GM18520 (cell line): ENCODE measurements around the gene LRRC7.
"Not testable (repeated sequence)": the region's sequence is repeated elsewhere in the genome, so short reads cannot be mapped to it uniquely, and the experiment has no call there.

Source experiments
- ATAC-seq: cut with Tn5 transposase; IDR thresholded peaks from one replicate; pipeline ENCODE4 v1.9.1; 2021; ENCODE audit not compliant: unreplicated experiment

Gene LRRC7

GRCh38 chr1:69693921-69694675 lies 126.4 kb downstream of the LRRC7 start:
- no peak for ATAC-seq

- no peak for ATAC-seq
Observed at GRCh38 chr1:69697340-69697739, 129.6 kb downstream of the LRRC7 start.

DNA sequence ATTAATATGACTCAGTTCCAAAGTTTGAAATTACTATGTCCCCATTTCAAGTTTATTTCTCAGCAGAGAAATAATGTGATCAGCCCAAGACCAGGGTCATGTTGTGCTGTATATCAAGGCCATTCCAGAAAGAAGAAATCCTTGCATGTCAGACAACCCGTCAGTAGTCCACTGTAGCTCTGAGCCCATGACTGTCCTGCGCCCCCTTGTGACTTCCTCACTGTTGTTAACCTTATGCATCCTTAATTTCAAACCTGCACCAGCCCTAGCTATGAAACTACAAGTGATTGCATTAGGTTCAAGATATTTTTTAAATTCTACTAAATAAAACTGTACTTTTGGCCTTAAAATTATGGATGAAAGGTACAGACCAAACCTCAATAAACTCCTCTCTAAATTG lies 133.0 kb downstream of the LRRC7 start:
- ATAC-seq = no peak

- no peak for ATAC-seq
Observed at GRCh38 chr1:69702085-69702484, 134.4 kb downstream of the LRRC7 start.

GRCh38 chr1:69706473-69706872 lies 138.8 kb downstream of the LRRC7 start:
- no peak for ATAC-seq

DNA sequence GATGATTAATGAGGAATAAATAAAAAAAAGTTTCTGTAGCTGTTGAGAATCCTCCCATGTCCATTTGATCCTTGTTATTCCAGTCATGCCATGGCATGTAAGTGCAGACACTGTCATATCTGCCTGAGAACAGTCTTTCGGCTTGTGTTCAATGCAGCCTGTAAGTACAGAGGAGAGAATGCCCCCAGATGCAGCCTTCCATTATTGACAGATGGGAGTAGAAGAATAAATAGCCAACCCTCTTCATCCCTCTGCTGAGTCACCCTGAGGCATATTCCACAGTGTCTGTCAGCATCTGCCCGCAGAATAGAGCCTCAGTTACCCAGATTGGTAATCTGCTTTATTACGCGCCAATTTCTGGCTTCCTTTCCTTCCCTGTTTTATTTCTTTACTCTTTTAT lies 139.4 kb downstream of the LRRC7 start:
- ATAC-seq = no peak

DNA sequence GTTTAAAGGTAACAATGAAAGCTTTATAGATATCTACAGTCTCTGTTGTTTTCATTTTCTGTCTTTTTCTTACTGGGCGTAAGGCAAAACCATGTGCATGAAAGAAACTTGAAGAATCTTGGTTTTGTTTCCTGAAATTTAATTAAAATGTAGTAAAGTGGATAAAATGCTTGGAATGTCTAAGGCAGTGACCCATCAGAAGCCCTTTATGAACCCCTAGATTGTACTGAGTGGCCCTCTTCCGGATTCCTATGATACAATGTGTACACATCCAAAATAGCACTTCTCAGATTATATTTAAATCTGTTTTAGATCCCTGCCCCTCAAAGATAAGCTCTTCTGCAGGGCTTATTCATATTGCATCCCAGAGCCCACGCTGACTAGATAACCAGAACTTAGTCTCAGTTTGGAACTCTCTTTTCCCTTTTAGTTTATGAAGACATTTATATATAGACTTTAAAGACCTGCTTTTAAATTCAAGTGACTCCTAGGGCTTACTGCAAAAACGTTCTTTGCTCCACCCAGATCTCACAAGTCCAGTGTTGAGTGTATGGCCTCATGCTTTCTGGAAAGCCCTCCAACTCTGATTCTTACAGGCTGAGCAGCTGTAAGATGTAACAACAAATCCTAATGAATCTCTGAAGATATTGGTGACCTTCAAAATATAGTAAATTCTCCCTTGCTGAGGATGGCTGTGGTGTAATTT lies 142.9 kb downstream of the LRRC7 start:
- no peak for ATAC-seq

- no peak for ATAC-seq
Observed at GRCh38 chr1:69711190-69711930, 143.6 kb downstream of the LRRC7 start.

DNA sequence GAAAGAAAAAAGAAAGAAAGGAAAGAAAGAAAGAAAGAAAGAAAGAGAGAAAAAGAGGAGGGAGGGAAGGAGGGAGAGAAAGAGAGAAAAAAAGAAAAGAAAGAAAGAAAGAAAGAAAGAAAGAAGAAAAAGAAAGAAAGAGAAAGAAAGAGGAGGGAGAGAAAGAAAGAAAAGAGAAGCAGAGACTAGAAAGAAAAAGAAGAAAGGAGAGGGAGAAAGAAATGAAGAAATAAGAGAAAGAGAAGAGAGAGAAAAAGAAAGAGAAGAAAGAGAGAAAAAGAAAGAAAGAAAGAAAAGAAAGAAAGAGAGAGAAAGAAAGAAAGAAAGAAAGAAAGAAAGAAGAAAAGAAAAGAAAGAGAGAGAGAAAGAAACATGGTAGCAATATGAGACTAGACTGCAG lies 150.1 kb downstream of the LRRC7 start:
- ATAC-seq = not testable (repeated sequence)

- ATAC-seq = no peak
Observed at GRCh38 chr1:69728206-69728605, 160.5 kb downstream of the LRRC7 start.

- ATAC-seq = no peak
Observed at GRCh38 chr1:69733061-69733460, 165.3 kb downstream of the LRRC7 start.

DNA sequence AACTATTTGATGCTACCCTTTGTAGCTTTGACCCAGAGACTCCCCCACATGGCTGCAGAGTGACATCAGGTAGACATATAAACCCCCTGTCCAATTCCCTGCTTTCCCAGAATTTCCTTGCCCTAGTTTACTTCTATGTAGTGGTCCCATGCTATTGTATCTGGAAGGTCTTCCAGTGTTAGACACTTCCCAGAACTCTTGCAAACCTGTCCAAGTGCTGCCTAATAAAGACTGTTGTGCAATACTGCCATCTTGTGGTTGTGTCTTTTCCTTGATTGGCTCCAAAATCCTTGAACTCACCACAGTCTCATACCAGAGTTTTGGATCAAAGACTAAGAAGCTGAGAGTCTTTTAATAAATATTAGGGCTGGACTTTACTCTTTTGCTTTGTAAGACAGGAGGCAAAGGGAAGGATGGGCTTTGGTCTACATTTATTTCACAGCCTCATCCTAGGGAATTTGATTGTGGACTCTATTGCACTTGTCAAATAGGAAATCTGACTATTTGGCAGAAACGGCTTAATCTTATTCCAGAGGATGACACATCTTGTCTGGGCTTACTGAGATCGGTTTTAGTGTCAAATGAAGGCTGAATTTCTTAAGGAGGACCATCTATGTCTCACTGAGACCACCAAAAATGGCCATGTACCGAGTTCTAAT lies 169.9 kb downstream of the LRRC7 start:
- peak; percentile 46 for ATAC-seq

DNA sequence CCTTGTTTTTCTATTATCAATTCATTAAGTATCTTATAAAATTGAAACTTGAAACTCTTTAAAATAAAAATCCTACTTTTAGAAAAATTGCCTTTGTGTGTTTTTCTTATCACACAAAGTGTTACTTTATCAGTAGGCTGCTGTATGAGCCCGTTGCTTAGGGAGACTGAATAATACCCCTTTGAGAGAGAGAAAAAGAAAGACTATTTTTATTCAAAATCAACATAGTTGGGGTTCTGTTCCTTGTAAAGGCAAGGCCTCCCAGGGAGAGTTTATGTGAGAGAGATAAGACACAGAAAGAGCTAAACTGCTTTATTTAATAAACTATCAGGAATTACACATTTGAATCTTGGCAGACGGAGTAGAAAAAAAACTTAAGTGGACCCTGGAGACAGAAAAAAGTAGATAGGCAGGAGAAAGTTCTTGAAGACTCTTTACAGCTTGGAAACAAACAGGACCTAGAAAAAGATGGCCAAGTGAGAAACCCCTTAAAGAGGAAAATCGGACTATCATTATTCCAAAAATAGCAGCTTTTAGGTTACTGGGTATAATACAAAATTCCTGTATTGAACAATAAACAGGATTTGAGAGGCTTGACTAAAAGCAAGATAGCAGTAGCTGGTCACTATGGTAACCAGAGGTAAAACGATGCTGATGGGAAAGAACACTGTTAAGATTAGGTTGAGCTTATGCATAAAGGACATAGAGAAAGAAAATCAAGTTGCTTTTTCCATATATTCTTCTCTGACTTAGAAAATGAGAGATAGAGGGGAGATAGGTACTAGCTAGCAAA lies 170.9 kb downstream of the LRRC7 start:
- no peak for ATAC-seq

DNA sequence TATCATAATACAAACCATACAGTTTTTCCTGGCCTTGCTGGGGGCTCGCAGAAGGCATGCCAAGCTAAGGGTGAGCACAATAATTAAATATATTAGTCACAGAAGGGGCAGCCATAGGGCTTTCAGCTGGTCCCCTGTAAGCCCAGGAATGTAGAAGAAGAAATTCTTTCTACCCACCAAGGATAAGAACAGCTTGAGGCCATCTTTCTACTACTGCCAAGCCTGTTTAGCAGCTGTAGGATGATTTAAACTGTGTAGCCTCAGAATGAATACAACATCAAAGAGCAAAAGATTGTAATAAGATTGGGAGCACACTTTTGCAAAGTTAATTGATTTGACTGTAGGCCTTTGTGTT lies 171.5 kb downstream of the LRRC7 start:
- no peak for ATAC-seq

- no peak for ATAC-seq
Observed at GRCh38 chr1:69743146-69743545, 175.4 kb downstream of the LRRC7 start.

DNA sequence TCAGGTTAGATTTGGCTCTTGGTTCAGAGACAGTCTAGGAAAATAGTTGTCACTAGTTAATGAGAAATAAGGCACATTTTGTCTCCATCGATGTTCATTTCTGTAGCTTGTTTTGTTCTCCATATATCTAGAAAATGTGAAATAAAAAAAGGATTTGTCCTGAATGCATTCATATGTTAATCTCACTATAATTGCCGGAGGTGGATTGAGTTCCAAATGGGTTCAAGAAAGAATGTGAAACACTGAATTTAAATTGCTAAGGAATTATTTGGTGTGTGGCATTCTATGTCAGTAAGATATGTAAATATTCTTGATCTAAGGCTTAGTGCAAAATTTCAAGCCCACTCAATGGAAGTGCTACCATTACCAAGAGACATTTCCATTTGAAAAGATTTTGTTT lies 176.7 kb downstream of the LRRC7 start:
- no peak for ATAC-seq

- ATAC-seq = no peak
Observed at GRCh38 chr1:69747207-69747606, 179.5 kb downstream of the LRRC7 start.

DNA sequence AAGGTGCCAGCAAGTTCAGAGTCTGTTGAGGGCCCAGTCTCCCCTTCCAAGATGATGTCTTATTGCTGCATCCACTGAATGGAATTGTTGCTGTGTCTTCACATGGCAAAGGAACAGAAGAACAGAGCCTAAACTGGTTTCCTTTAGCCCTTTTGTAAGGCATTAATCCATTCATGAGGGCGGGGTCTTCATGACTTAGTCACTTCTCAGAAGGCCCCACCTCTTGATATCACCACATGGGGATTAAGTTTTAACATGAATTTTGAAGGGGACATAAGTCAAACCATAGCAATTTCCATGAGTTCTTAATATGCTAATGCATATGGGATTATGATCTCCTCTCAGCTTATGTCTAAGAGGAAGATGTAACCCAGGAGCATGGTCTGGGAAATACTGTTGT lies 182.9 kb downstream of the LRRC7 start:
- no peak for ATAC-seq

DNA sequence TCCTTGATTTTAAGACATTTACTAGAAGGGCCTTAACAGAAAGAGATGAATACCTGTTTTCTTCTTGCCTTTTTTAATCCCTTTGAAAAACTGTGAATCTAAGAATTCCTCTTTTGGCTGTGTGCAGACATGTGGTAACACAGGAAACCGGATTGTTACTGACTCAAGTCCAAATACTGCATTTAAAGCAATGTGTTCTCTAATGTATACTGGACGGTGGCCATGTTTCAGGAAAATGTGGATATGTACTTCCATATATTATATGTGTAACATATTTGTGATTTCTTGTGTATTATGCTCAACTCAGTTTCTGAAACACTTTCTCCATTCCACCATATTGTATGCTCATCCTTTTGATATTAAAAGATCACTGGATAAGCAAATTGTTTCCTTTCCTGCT lies 185.1 kb downstream of the LRRC7 start:
- ATAC-seq = no peak

DNA sequence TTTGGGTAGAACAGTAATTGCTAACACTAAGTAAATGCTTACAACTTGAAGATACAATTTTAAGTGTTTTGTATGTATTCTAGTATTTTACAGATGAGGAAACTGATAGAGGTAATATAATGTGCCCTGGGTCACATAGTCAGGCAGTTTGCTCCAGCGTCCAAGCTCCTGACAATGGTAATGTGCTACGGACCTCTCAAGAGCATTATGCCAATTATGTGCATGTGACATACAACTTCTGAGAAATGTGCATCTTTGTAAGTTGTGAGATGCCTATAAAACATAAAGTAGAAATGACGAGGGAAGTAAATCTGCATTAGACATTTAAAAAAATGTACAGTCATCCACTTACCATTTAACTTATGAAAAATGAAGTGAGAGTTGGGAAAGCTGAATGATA lies 186.8 kb downstream of the LRRC7 start:
- no peak for ATAC-seq

DNA sequence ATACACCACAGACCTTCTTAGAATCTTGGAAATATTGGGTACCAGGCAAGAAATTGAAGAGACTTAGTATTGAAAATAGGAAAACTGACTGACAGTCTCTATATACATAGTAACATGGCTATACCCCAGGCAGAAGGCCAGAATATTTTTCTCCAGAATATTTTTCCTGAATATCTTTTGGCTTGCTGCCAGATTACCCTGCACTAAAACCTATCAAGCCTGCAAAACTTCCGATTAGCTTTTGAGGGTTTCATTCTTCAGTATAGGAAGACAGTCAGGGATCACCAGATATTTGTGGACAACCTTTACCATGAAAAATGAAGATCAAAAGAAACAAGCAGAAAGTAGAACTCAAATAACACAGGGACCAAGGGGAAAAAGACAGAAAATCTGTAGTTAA lies 187.9 kb downstream of the LRRC7 start:
- no peak for ATAC-seq
